DOHH2 (cell line): Measurements from ENCODE around the gene NBPF1.
"Not testable (repeated sequence)": the region's sequence is repeated elsewhere in the genome, so short reads cannot be mapped to it uniquely, and the experiment has no call there.

Source experiments
- CTCF ChIP-seq: fragments of 200-600 bp; sonication (generic); IDR thresholded peaks from one replicate; pipeline ENCODE4 v1.5.1; 2014; ENCODE audit warnings: antibody characterized with exemption, mild to moderate bottlenecking, low read depth, low read length; ENCODE audit not compliant: poor library complexity, severe bottlenecking
- EZH2phosphoT487 ChIP-seq: fragments of 200-600 bp; sonication (generic); IDR thresholded peaks from 2 replicates; pipeline ENCODE4 v1.6.1; 2017; ENCODE audit warnings: borderline replicate concordance, mild to moderate bottlenecking, antibody characterized with exemption, low read length, moderate library complexity, mixed read lengths

DNA sequence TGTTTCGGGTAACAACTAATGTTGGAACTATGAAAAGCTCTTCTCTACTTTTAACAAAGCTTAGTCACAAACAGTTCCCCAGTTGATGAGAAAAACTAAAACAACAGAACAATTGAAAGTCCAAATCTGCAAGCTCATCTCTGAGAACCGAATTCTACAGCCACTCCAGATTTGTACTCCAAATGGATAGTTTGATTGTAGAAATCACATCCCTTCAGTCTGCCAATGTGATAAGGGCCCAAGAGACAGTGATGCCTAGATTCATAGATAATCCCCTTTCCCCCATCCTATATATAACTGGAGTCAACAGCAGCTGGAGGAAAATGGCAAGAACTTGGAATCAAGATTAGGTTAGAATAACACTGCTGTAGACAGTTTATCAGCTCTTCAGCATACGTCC is 85.0 kb downstream of the NBPF1 start:
- TF ChIP-seq CTCF, EZH2phosphoT487: not testable (repeated sequence)
